Measurements from ENCODE around the gene MTOR. TPM values are rescaled to one million over a fixed set of nuclear protein-coding genes. Genes with fewer than 3 reads are reported as not detected.
"Not testable (repeated sequence)": the region's sequence is repeated elsewhere in the genome, so short reads cannot be mapped to it uniquely, and the experiment has no call there.

The MTOR gene
- total and polyA plus RNA-seq, 2 experiments from 2014 or later, result 17.2 to 37.7 TPM

GRCh38 chr1:11184973-11185372 lies 77.4 kb downstream of the MTOR start:
- WGBS (ENCODE audit: low lambda C conversion rate, missing lambda C conversion rate), result 83% methylated on average over 1 of the region's 1 CpG
- Histone ChIP-seq H3K4me2 (no peak overlapping the region), H3K27me3 (no peaks in the 10 kb centered on the region), H3K79me2 (no peaks in the 10 kb centered on the region), H3K36me3 (replicated peaks; ENCODE audit: insufficient read depth, low read depth) (no peaks in the 10 kb centered on the region), H3K9me2 (replicated peaks; ENCODE audit: insufficient read depth) (no peaks in the 10 kb centered on the region), H3K27ac (no peak overlapping the region), H2AFZ (no peak overlapping the region), H3K4me3 (no peak overlapping the region), H4K20me1 (ENCODE audit: insufficient read depth, poor library complexity, severe bottlenecking) (no peaks in the 10 kb centered on the region), H3K9me3 (ENCODE audit: low read depth) (no peaks in the 10 kb centered on the region), H3K4me1 (ENCODE audit: insufficient read depth) (no peaks in the 10 kb centered on the region)
- TF ChIP-seq EZH2phosphoT487 (IDR thresholded peaks at IDR 0.05; ENCODE audit: low read depth, severe bottlenecking, unreplicated experiment), result no peak
- TF ChIP-seq EZH2 (IDR thresholded peaks at IDR 0.05; ENCODE audit: borderline replicate concordance), result no peak
- TF ChIP-seq CTCF (IDR thresholded peaks at IDR 0.05; ENCODE audit: poor library complexity), result no peak
- no peak for DNase-seq (ENCODE audit: low spot score)

GRCh38 chr1:11182884-11183283 lies 79.5 kb downstream of the MTOR start:
- Histone ChIP-seq H2AFZ (no peak overlapping the region), H3K9me2 (replicated peaks; ENCODE audit: insufficient read depth) (no peaks in the 10 kb centered on the region), H3K4me3 (no peak overlapping the region), H3K4me2 (no peak overlapping the region), H3K27me3 (no peaks in the 10 kb centered on the region), H3K27ac (no peak overlapping the region), H3K4me1 (ENCODE audit: insufficient read depth) (peaks cover 4% of the 10 kb centered on the region), H4K20me1 (ENCODE audit: insufficient read depth, poor library complexity, severe bottlenecking) (no peaks in the 10 kb centered on the region), H3K79me2 (no peaks in the 10 kb centered on the region), H3K36me3 (replicated peaks; ENCODE audit: insufficient read depth, low read depth) (no peaks in the 10 kb centered on the region), H3K9me3 (ENCODE audit: low read depth) (no peaks in the 10 kb centered on the region)
- DNase-seq (ENCODE audit: low spot score), result no peak
- 96% methylated on average over 3 of the region's 3 CpGs for WGBS (ENCODE audit: low lambda C conversion rate, missing lambda C conversion rate)
- TF ChIP-seq CTCF (IDR thresholded peaks at IDR 0.05; ENCODE audit: poor library complexity) (no peak), EZH2 (IDR thresholded peaks at IDR 0.05; ENCODE audit: borderline replicate concordance) (no peak), EZH2phosphoT487 (IDR thresholded peaks at IDR 0.05; ENCODE audit: low read depth, severe bottlenecking, unreplicated experiment) (no peak)

- no peaks in the 10 kb centered on the region for H3K9me2 ChIP-seq (replicated peaks; ENCODE audit: insufficient read depth)
- peaks cover 4% of the 10 kb centered on the region for H3K4me1 ChIP-seq (ENCODE audit: insufficient read depth)
- no peak for DNase-seq (ENCODE audit: low spot score)
- H2AFZ ChIP-seq, result no peak overlapping the region
- H3K36me3 ChIP-seq (replicated peaks; ENCODE audit: insufficient read depth, low read depth), result no peaks in the 10 kb centered on the region
- no peak overlapping the region for H3K4me2 ChIP-seq
- H3K27me3 ChIP-seq, result no peaks in the 10 kb centered on the region
- H3K9me3 ChIP-seq (ENCODE audit: low read depth), result no peaks in the 10 kb centered on the region
- TF ChIP-seq CTCF (IDR thresholded peaks at IDR 0.05; ENCODE audit: poor library complexity), result no peak
- TF ChIP-seq EZH2 (IDR thresholded peaks at IDR 0.05; ENCODE audit: borderline replicate concordance), result no peak
- no peak for TF ChIP-seq EZH2phosphoT487 (IDR thresholded peaks at IDR 0.05; ENCODE audit: low read depth, severe bottlenecking, unreplicated experiment)
- no peak overlapping the region for H3K4me3 ChIP-seq
- no peak overlapping the region for H3K27ac ChIP-seq
- no peaks in the 10 kb centered on the region for H3K79me2 ChIP-seq
- H4K20me1 ChIP-seq (ENCODE audit: insufficient read depth, poor library complexity, severe bottlenecking), result no peaks in the 10 kb centered on the region
Measured at GRCh38 chr1:11180342-11180744, 82.0 kb downstream of the MTOR start.

- H4K20me1 ChIP-seq (ENCODE audit: insufficient read depth, poor library complexity, severe bottlenecking); H3K79me2 ChIP-seq; DNase-seq (ENCODE audit: low spot score); H3K36me3 ChIP-seq (replicated peaks; ENCODE audit: insufficient read depth, low read depth); H3K4me1 ChIP-seq (ENCODE audit: insufficient read depth); H3K4me3 ChIP-seq; H2AFZ ChIP-seq; H3K4me2 ChIP-seq; H3K27me3 ChIP-seq; H3K27ac ChIP-seq; H3K9me2 ChIP-seq (replicated peaks; ENCODE audit: insufficient read depth); H3K9me3 ChIP-seq (ENCODE audit: low read depth): not testable (repeated sequence)
- WGBS (ENCODE audit: low lambda C conversion rate, missing lambda C conversion rate), result 72% methylated on average over 3 of the region's 3 CpGs
Measured at GRCh38 chr1:11179749-11180148, 82.6 kb downstream of the MTOR start.
